DMS114 treated with DMSO at 0.1 percent for 48 hours (cell line): ENCODE data around the gene GABBR2.

ENCODE experiments used
- DNase-seq: peaks from one replicate; lab custom pipeline; 2025; ENCODE audit not compliant: unreplicated experiment; lab: John Stamatoyannopoulos, UW

The GABBR2 gene

GRCh38 chr9:98359569-98359968, 349.2 kb downstream of the GABBR2 start:
- DNase-seq, result no peak

GRCh38 chr9:98357921-98358535, 350.7 kb downstream of the GABBR2 start:
- DNase-seq, result no peak

- no peak for DNase-seq
Measured at GRCh38 chr9:98356953-98357690, 351.6 kb downstream of the GABBR2 start.

GRCh38 chr9:98356326-98356725, 352.4 kb downstream of the GABBR2 start:
- DNase-seq, result no peak

GRCh38 chr9:98351370-98351769, 357.4 kb downstream of the GABBR2 start:
- no peak for DNase-seq

- DNase-seq, result no peak
Measured at GRCh38 chr9:98347642-98348041, 361.1 kb downstream of the GABBR2 start.

GRCh38 chr9:98345011-98345410, 363.7 kb downstream of the GABBR2 start:
- no peak for DNase-seq

GRCh38 chr9:98344581-98344980, 364.2 kb downstream of the GABBR2 start:
- no peak for DNase-seq

- DNase-seq, result no peak
Measured at GRCh38 chr9:98342820-98343210, 365.9 kb downstream of the GABBR2 start.

GRCh38 chr9:98342098-98342819, 366.5 kb downstream of the GABBR2 start:
- no peak for DNase-seq

- no peak for DNase-seq
Measured at GRCh38 chr9:98341157-98342097, 367.3 kb downstream of the GABBR2 start.

GRCh38 chr9:98339987-98340800, 368.5 kb downstream of the GABBR2 start:
- no peak for DNase-seq

- DNase-seq, result no peak
Measured at GRCh38 chr9:98335661-98336060, 373.1 kb downstream of the GABBR2 start.

GRCh38 chr9:98334796-98335195, 373.9 kb downstream of the GABBR2 start:
- DNase-seq, result no peak

GRCh38 chr9:98333703-98334582, 374.8 kb downstream of the GABBR2 start:
- no peak for DNase-seq

GRCh38 chr9:98332405-98332831, 376.3 kb downstream of the GABBR2 start:
- no peak for DNase-seq

- no peak for DNase-seq
Measured at GRCh38 chr9:98331536-98332259, 377.0 kb downstream of the GABBR2 start.

- no peak for DNase-seq
Measured at GRCh38 chr9:98330831-98331230, 377.9 kb downstream of the GABBR2 start.
